ENCODE data around the gene KIR3DL3. TPM values are rescaled to one million over a fixed set of nuclear protein-coding genes. Genes with fewer than 3 reads are reported as not detected.
A peak's percentile ranks its signal among the peaks of the same experiment; 100 is the strongest.
"Not testable (repeated sequence)": the region's sequence is repeated elsewhere in the genome, so short reads cannot be mapped to it uniquely, and the experiment has no call there.

The KIR3DL3 gene
- not detected for total RNA-seq

DNA sequence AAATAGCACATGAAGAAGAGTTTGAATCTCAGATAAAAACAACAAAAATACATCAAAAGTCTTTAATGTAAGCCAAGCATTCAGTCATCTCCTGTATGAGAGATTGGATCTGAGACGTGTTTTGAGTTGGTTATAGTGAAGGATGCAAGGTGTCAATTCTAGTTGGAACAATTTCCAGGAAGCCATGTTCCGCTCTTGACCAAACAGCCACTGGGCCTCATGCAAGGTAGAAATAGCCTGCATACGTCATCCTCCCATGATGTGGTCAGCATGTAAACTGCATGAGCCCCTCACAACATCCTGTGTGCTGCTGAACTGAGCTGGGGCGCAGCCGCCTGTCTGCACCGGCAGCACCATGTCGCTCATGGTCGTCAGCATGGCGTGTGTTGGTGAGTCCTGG is at the start of gene KIR3DL3:
Gene KIR3DL3, plus strand, starts transcription at position 301 of the 400 bp plus-strand sequence. Its CDS starts 55 bp downstream, at position 356.
- no peak within 1 kb of the TSS for H3K4me3 Mint-ChIP-seq

GRCh38 chr19:54676210-54676834 is 47.9 kb upstream of the KIR3DL3 start:
- H3K4me3 Mint-ChIP-seq; H3K27me3 Mint-ChIP-seq; H3K27ac Mint-ChIP-seq; H3K4me1 Mint-ChIP-seq; POLR2A ChIA-PET; H3K36me3 Mint-ChIP-seq (ENCODE audit: low read depth); H3K9me3 Mint-ChIP-seq: not testable (repeated sequence)
- CTCF ChIA-PET: interaction anchor here (1.0 kb wide), 1 partner anchor 197 kb away, joined by 5 read pairs; no protein-coding TSS in a partner anchor
- DNase-seq: peak; percentile 52

More for the DNA sequence above, at the start of gene KIR3DL3:
- Mint-ChIP-seq H3K9me3 (peaks cover 15% of the 10 kb centered on the region), H3K27ac (no peak within 1 kb of the TSS), H3K27me3 (peaks cover 7% of the 10 kb centered on the region), H3K36me3 (ENCODE audit: low read depth) (no peaks in the 10 kb centered on the region), H3K4me1 (no peaks in the 10 kb centered on the region)
- ChIA-PET CTCF (no interaction called here), POLR2A (no interaction called here)
- DNase-seq: no peak

GRCh38 chr19:54677217-54677616 is 47.0 kb upstream of the KIR3DL3 start:
- POLR2A ChIA-PET: no interaction called here
- CTCF ChIA-PET: interaction anchor here (0.7 to 1.0 kb wide), 2 partner anchors 198 to 263 kb away, joined by 4 to 5 read pairs; no protein-coding TSS in a partner anchor
- Mint-ChIP-seq H3K4me3 (no peak overlapping the region), H3K27ac (no peak overlapping the region), H3K27me3 (peaks cover 6% of the 10 kb centered on the region), H3K9me3 (no peaks in the 10 kb centered on the region), H3K36me3 (ENCODE audit: low read depth) (no peaks in the 10 kb centered on the region), H3K4me1 (no peaks in the 10 kb centered on the region)
- no peak for DNase-seq

GRCh38 chr19:54681596-54681995 is 42.6 kb upstream of the KIR3DL3 start:
- H3K27ac Mint-ChIP-seq; H3K9me3 Mint-ChIP-seq; POLR2A ChIA-PET; H3K4me1 Mint-ChIP-seq; DNase-seq; H3K36me3 Mint-ChIP-seq (ENCODE audit: low read depth); H3K4me3 Mint-ChIP-seq: not testable (repeated sequence)
- peaks cover 10% of the 10 kb centered on the region for H3K27me3 Mint-ChIP-seq
- CTCF ChIA-PET: interaction anchor here (1.0 to 1.1 kb wide), 2 partner anchors 12 to 21 kb away, joined by 3 read pairs; no protein-coding TSS in a partner anchor

DNA sequence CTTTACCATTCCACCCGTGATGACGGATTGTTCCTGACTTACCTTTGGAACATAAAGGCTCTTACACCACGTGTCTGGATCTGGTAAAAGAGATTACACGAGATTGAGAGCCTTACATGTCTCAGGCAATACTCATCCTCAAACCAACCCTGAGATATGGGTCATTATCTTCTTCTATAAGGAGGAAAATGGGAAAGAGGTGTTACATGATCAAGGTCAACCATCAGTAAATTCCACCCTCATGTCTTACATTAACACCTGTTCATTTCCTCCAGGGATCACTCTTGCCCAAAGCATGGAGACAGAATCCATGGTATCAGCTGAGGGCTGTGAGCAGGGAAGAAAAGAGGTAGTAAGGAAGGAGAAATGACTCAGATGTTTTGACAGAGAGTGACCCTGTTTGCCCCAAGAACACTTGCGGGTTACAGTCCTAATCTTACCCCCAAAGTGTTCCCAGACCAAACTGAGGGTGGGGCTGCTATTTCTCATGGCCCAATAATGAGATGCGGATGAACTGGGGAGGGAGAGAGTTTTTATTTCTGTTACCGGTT is 41.9 kb upstream of the KIR3DL3 start:
- no peak for DNase-seq
- ChIA-PET CTCF (interaction anchor here (1.1 to 1.5 kb wide), 2 partner anchors 8 to 20 kb away, joined by 3 to 6 read pairs; no protein-coding TSS in a partner anchor), POLR2A (no interaction called here)
- no peak overlapping the region for H3K4me3 Mint-ChIP-seq
- H3K9me3 Mint-ChIP-seq: peaks cover 2% of the 10 kb centered on the region
- H3K4me1 Mint-ChIP-seq: no peaks in the 10 kb centered on the region
- peaks cover 10% of the 10 kb centered on the region for H3K27me3 Mint-ChIP-seq
- no peak overlapping the region for H3K27ac Mint-ChIP-seq
- no peaks in the 10 kb centered on the region for H3K36me3 Mint-ChIP-seq (ENCODE audit: low read depth)

DNA sequence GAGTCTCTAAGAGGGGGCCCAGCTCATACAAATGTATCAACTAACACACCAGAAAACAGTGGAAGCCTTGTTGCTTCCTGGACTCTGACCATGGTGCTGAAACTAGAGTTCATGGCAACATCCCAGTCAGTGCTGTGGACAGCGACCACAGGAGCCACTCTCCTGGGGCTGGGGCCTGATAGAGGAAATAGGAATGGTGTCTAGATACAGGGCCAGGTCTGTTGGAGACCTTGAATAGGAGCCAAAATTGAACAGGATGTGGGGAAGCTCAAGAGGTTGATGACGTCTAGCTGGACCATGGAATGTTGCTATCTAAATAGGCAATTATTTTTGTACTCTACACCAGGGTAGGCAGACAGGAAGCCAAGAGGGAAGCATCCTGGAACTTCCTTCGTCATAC is 39.7 kb upstream of the KIR3DL3 start:
- peaks cover 13% of the 10 kb centered on the region for H3K27me3 Mint-ChIP-seq
- DNase-seq: peak; percentile 46
- POLR2A ChIA-PET: no interaction called here

DNA sequence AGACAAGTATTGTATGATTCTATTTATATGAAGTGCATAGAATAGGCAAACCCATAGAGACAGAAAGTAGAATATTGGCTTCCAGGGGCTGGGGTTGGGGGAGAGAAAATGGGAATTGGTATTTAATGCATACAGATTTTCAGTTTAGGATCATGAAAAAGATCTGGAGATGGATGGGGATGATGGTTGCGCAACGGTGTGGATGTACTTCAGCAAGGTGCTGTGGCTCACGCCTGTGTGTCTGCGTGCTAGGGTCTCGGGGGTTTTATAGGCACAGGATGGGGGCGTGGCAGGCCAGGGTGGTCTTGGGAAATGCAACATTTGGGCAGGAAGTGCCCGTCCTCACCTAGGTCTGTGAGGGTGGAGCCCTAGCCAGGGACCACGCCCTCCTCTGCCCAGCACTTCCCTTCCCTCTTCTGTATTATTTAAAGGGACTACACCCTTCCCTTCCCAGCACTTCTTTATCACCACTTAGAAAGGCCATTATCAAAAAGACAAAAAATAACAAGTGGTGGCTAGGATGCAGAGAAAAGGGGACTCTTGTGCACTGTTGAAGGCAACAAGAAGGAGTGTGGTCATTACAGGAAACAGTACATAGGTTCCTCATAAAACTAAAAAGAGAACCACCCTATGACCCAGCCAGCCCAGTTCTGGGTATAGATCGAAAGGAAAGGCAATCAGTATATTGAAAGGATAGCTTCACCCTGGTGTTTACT is 32.5 kb upstream of the KIR3DL3 start:
- Mint-ChIP-seq H3K27me3 (peaks cover 10% of the 10 kb centered on the region), H3K36me3 (ENCODE audit: low read depth) (no peaks in the 10 kb centered on the region), H3K4me3 (no peak overlapping the region), H3K4me1 (peaks cover 6% of the 10 kb centered on the region), H3K9me3 (no peaks in the 10 kb centered on the region), H3K27ac (no peak overlapping the region)
- POLR2A ChIA-PET: no interaction called here
- CTCF ChIA-PET: no interaction called here
- no peak for DNase-seq

More for the DNA sequence above, 39.7 kb upstream of the KIR3DL3 start:
- Mint-ChIP-seq H3K9me3 (peaks cover 2% of the 10 kb centered on the region), H3K4me3 (no peak overlapping the region), H3K36me3 (ENCODE audit: low read depth) (no peaks in the 10 kb centered on the region), H3K4me1 (no peaks in the 10 kb centered on the region), H3K27ac (no peak overlapping the region)
- CTCF ChIA-PET: no interaction called here

DNA sequence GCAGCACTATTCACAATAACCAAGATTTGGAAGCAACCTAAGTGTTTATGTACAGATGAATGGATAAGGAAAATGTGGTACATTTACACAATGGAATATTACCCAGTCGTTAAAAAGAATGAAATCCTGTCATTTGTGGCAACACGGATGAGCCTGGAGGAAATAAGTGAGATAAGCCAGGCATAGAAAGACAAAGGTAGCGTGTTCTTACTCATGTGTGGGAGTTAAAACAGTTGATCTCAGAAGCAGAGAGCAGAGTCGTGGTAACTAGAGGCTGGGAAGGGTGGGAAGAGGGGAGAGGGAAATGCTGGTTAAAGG is 32.0 kb upstream of the KIR3DL3 start:
- CTCF ChIA-PET: interaction anchor here (0.6 kb wide), 1 partner anchor 276 kb away, joined by 4 read pairs; no protein-coding TSS in a partner anchor
- POLR2A ChIA-PET: no interaction called here
- H3K9me3 Mint-ChIP-seq: no peaks in the 10 kb centered on the region

GRCh38 chr19:54694648-54695047 is 29.6 kb upstream of the KIR3DL3 start:
- ChIA-PET POLR2A (no interaction called here), CTCF (no interaction called here)
- no peak overlapping the region for H3K4me3 Mint-ChIP-seq
- H3K36me3 Mint-ChIP-seq (ENCODE audit: low read depth): no peaks in the 10 kb centered on the region
- peaks cover 8% of the 10 kb centered on the region for H3K27me3 Mint-ChIP-seq
- DNase-seq: no peak
- no peaks in the 10 kb centered on the region for H3K9me3 Mint-ChIP-seq
- H3K4me1 Mint-ChIP-seq: peaks cover 6% of the 10 kb centered on the region
- no peak overlapping the region for H3K27ac Mint-ChIP-seq

More for the DNA sequence above, 32.0 kb upstream of the KIR3DL3 start:
- Mint-ChIP-seq H3K27ac (no peak overlapping the region), H3K4me3 (no peak overlapping the region), H3K36me3 (ENCODE audit: low read depth) (no peaks in the 10 kb centered on the region), H3K27me3 (peaks cover 10% of the 10 kb centered on the region), H3K4me1 (peaks cover 6% of the 10 kb centered on the region)
- no peak for DNase-seq

DNA sequence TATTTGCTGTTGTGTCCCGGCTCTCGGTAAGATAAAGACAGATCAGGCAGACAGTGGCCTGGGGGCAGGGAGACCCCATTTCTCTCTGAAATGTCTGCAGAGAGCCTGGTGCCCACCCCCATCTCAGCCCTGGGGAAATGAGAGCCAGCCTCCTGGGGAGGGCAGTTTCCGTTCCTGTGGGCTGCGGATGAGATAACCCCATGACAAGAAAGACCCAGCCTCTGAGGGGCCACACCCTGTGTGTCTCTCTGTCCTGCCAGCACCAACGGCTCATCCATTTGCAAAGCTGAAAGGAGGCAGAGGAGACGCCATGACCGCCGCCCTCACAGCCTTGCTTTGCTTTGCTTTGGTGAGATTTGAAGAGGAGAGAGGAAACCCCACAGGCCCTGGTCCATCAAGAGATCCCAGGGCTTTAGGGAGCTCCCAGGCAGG is 28.1 kb upstream of the KIR3DL3 start:
- ChIA-PET POLR2A (no interaction called here), CTCF (no interaction called here)
- peaks cover 6% of the 10 kb centered on the region for H3K4me1 Mint-ChIP-seq
- no peak overlapping the region for H3K4me3 Mint-ChIP-seq
- H3K36me3 Mint-ChIP-seq (ENCODE audit: low read depth): no peaks in the 10 kb centered on the region
- H3K27ac Mint-ChIP-seq: no peak overlapping the region
- no peak for DNase-seq
- peaks cover 8% of the 10 kb centered on the region for H3K27me3 Mint-ChIP-seq
- H3K9me3 Mint-ChIP-seq: no peaks in the 10 kb centered on the region

DNA sequence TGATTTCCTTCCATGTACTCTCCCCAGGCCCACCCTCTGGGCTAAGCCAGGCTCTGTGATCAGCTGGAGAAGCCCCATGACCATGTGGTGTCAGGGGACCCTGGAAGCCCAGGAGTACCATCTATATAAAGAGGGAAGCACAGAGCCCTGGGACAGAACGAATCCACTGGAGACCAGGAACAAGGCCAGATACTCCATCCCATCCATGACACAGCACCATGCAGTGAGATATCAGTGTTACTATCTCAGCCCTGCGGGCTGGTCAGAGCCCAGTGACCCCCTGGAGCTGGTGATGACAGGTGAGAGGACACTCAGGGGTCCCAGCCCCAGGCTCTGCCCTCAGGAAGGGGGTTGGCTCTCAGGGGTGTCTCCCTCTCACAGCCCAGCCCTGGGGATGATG is 27.5 kb upstream of the KIR3DL3 start:
- H3K4me1 Mint-ChIP-seq: peaks cover 3% of the 10 kb centered on the region
- H3K4me3 Mint-ChIP-seq: no peak overlapping the region
- H3K9me3 Mint-ChIP-seq: no peaks in the 10 kb centered on the region
- H3K27ac Mint-ChIP-seq: no peak overlapping the region
- CTCF ChIA-PET: no interaction called here
- POLR2A ChIA-PET: no interaction called here
- no peak for DNase-seq
- no peaks in the 10 kb centered on the region for H3K36me3 Mint-ChIP-seq (ENCODE audit: low read depth)
- H3K27me3 Mint-ChIP-seq: peaks cover 3% of the 10 kb centered on the region

DNA sequence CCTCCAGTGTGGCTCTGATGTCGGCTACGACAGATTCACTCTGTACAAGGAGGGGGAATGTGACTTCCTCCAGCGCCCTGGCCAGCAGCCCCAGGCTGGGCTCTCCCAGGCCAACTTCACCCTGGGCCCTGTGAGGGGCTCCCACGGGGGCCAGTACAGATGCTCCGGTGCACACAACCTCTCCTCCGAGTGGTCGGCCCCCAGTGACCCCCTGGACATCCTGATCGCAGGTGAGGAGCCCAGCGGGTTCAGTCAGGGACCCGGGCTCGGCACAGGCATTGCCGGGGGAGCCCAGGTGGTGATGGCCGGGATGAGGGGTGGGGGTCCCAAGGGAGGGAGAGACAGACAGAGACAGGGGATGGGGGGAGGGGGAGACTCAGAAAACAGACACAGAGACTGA is 26.5 kb upstream of the KIR3DL3 start:
- CTCF ChIA-PET; H3K9me3 Mint-ChIP-seq; H3K4me1 Mint-ChIP-seq; H3K27ac Mint-ChIP-seq; H3K36me3 Mint-ChIP-seq (ENCODE audit: low read depth); POLR2A ChIA-PET; DNase-seq; H3K27me3 Mint-ChIP-seq; H3K4me3 Mint-ChIP-seq: not testable (repeated sequence)

DNA sequence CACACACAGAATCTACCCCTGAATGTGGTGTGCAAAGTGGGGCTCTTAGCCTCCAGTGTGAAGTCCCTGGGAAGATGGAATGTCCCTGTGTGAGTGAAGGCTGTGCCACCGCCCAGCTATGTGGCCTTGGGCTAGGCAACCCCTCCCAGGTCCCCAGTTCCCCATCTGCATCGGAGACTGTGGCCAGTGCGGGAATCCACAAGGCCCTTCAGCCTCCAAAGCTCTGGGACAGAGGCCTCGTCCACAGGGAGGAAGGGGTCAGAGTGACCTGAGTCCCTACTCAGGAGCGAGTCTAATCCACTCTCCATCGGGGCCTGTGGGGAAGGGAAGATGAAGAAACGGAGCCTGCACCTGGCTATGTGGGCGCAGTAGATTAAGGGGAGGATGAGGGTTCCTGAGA is 19.3 kb upstream of the KIR3DL3 start:
- CTCF ChIA-PET: no interaction called here
- H3K9me3 Mint-ChIP-seq: no peaks in the 10 kb centered on the region
- no peak overlapping the region for H3K27ac Mint-ChIP-seq

More for the DNA sequence above, 19.3 kb upstream of the KIR3DL3 start:
- DNase-seq: no peak
- no peaks in the 10 kb centered on the region for H3K36me3 Mint-ChIP-seq (ENCODE audit: low read depth)
- H3K4me1 Mint-ChIP-seq: peaks cover 20% of the 10 kb centered on the region
- POLR2A ChIA-PET: no interaction called here
- peaks cover 3% of the 10 kb centered on the region for H3K27me3 Mint-ChIP-seq
- no peak overlapping the region for H3K4me3 Mint-ChIP-seq
